DND-41 (cell line): ENCODE measurements around the gene DLG1.

Experiments
- EZH2 ChIP-seq: IDR thresholded peaks from 3 replicates; pipeline ENCODE4 v1.6.1; 2012; ENCODE audit warnings: borderline replicate concordance, low read depth, mild to moderate bottlenecking, moderate library complexity, low read length, inconsistent platforms; ENCODE audit not compliant: severe bottlenecking
- TF ChIP-seq, protein P1 (sequence below): IDR thresholded peaks from 2 replicates; pipeline ENCODE4 v1.5.1; 2012; ENCODE audit warnings: borderline replicate concordance, low read length, moderate library complexity, mild to moderate bottlenecking; ENCODE audit not compliant: poor library complexity, severe bottlenecking; ENCODE audit errors: extremely low read depth

DNA sequence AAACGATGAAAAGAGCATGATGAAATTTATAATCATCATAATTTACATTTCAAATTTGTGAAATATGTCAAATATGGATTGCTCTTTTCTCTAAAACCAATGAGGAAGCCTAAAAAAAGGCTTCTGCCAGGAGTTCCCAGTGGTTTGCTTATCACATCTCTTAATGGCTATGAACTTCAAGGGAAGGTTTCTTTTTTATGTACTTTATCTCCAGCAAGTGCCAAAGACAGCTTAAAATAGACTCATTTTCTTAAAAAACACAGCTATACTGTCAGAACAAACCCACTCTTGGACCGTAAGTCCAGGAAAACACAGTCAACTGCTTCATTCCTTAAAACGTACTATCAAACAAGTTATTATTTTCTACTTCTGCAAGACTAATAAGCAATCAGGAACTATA, 80.2 kb downstream of the DLG1 start:
- TF ChIP-seq, protein P1, sequence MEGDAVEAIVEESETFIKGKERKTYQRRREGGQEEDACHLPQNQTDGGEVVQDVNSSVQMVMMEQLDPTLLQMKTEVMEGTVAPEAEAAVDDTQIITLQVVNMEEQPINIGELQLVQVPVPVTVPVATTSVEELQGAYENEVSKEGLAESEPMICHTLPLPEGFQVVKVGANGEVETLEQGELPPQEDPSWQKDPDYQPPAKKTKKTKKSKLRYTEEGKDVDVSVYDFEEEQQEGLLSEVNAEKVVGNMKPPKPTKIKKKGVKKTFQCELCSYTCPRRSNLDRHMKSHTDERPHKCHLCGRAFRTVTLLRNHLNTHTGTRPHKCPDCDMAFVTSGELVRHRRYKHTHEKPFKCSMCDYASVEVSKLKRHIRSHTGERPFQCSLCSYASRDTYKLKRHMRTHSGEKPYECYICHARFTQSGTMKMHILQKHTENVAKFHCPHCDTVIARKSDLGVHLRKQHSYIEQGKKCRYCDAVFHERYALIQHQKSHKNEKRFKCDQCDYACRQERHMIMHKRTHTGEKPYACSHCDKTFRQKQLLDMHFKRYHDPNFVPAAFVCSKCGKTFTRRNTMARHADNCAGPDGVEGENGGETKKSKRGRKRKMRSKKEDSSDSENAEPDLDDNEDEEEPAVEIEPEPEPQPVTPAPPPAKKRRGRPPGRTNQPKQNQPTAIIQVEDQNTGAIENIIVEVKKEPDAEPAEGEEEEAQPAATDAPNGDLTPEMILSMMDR, result no peak
- no peak for TF ChIP-seq EZH2
